Uterus (tissue), 4 donors: Measurements from ENCODE around the gene KIRREL3. TPM values are rescaled to one million over a fixed set of nuclear protein-coding genes. Genes with fewer than 3 reads are reported as not detected.

Experiments used
- DNase-seq, 2 donors: peaks; one replicate each; pipeline ENCODE4 v3.0.0-alpha.2; 2019 to 2020
- H3K27ac ChIP-seq, 2 donors: fragments of 200-600 bp; sonication (generic); 1 replicate in 1 of 2; 2 replicates in 1 of 2; pipeline ENCODE4 v1.5.1; 2016 to 2018
- H3K27me3 ChIP-seq, 2 donors: fragments of 200-600 bp; sonication (generic); one replicate each; pipeline ENCODE4 v1.5.1; 2018 to 2019; ENCODE audit warnings: control low read depth in 1 of 2
- H3K36me3 ChIP-seq, 2 donors: fragments of 200-600 bp; sonication (generic); one replicate each; pipeline ENCODE4 v1.5.1; 2019; ENCODE audit warnings: control low read depth in 1 of 2
- H3K4me1 ChIP-seq, 2 donors: fragments of 200-600 bp; sonication (generic); one replicate each; pipeline ENCODE4 v1.5.1; 2018 to 2019; ENCODE audit warnings: control low read depth in 1 of 2
- H3K4me3 ChIP-seq, 2 donors: fragments of 200-600 bp; sonication (generic); 1 replicate in 1 of 2; 2 replicates in 1 of 2; pipeline ENCODE4 v1.5.1; 2018 to 2019; ENCODE audit warnings: mild to moderate bottlenecking in 1 of 2
- H3K9me3 ChIP-seq, 2 donors: fragments of 200-600 bp; sonication (generic); one replicate each; pipeline ENCODE4 v1.5.1; 2019; ENCODE audit warnings: control low read depth in 1 of 2
- CTCF ChIP-seq, 4 experiments: fragments of 200-600 bp in 2 of 4; fragments of 450-650 bp in 2 of 4; sonication (generic) in 2 of 4; IDR thresholded peaks; one replicate each; pipeline ENCODE4 v1.5.1; 2016 to 2019; ENCODE audit warnings: antibody characterized with exemption in 4 of 4, mild to moderate bottlenecking in 2 of 4, moderate library complexity in 1 of 4
- POLR2A ChIP-seq, 2 donors: fragments of 450-650 bp; IDR thresholded peaks; one replicate each; pipeline ENCODE4 v1.6.1; 2016; ENCODE audit warnings: antibody characterized with exemption in 2 of 2, mild to moderate bottlenecking in 1 of 2, moderate library complexity in 1 of 2
- intact Hi-C: fragments of 100-400 bp; cut with DNase I; formaldehyde crosslinking; loops from one replicate; pipeline ENCODE4 v1.15.1; 2023; ENCODE audit warnings: low total_unique reads
- total RNA-seq, 4 donors: library from RNA; depleted of rRNA in 3 of 4; stranded (reverse); fragments of >200 nt in 3 of 4; gene quantifications; one replicate each; pipeline versions ENCODE4 v1.1.0 to v1.2.4, GENCODE V29; 2014 to 2023
- donor health status: DM: yes; HTN: yes; CAD: no.

KIRREL3 gene
- total RNA-seq, 4 donors from 2014 or later: 10.0 TPM; not detected in 3

- intact Hi-C loops: no loop called here
- Histone ChIP-seq H3K9me3 (no peaks in the 10 kb centered on the region), H3K27ac (no peak overlapping the region), H3K36me3 (no peaks in the 10 kb centered on the region), H3K27me3 (no peaks in the 10 kb centered on the region), H3K4me1 (no peaks in the 10 kb centered on the region), H3K4me3 (no peak overlapping the region)
- TF ChIP-seq CTCF (IDR thresholded peaks at IDR 0.05) (no peak), POLR2A (IDR thresholded peaks at IDR 0.05) (no peak)
- no peak for DNase-seq
Measured at GRCh38 chr11:126736682-126737572, 263.6 kb downstream of the KIRREL3 start.

- Histone ChIP-seq H3K36me3 (no peaks in the 10 kb centered on the region), H3K27ac (no peak overlapping the region), H3K9me3 (no peaks in the 10 kb centered on the region), H3K4me1 (no peaks in the 10 kb centered on the region), H3K27me3 (no peaks in the 10 kb centered on the region), H3K4me3 (no peak overlapping the region)
- TF ChIP-seq POLR2A (IDR thresholded peaks at IDR 0.05) (no peak), CTCF (IDR thresholded peaks at IDR 0.05) (no peak)
- intact Hi-C loops: no loop called here
- no peak for DNase-seq
Measured at GRCh38 chr11:126734752-126735151, 265.8 kb downstream of the KIRREL3 start.

GRCh38 chr11:126733685-126734084 lies 266.9 kb downstream of the KIRREL3 start:
- Histone ChIP-seq H3K36me3 (no peaks in the 10 kb centered on the region), H3K27me3 (no peaks in the 10 kb centered on the region), H3K4me3 (no peak overlapping the region), H3K27ac (no peak overlapping the region), H3K4me1 (no peaks in the 10 kb centered on the region), H3K9me3 (no peaks in the 10 kb centered on the region)
- intact Hi-C loops: no loop called here
- no peak for TF ChIP-seq POLR2A (IDR thresholded peaks at IDR 0.05)
- DNase-seq: no peak

DNA sequence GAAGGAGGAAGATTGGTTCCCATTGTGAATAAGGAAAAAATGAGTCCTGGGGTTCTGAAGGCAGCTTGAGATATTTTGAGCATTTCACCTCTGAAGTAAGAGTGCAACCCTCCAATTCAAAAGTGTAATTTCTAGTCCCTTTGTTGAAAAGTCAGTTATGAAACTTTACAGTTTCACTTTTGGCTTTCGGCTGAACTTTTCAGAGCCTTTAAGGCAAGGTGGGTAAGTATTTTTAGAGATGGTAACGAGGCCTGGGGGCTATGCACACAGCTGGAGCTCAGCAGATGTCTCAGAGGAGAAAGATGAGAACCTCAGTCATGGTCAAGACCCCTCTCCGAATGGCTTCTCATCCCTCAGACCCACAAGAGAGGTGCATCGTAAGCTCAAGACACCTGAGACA lies 267.6 kb downstream of the KIRREL3 start:
- H3K27me3 ChIP-seq: no peaks in the 10 kb centered on the region
- no peaks in the 10 kb centered on the region for H3K36me3 ChIP-seq
- H3K4me1 ChIP-seq: no peaks in the 10 kb centered on the region
- intact Hi-C loops: no loop called here
- H3K9me3 ChIP-seq: no peaks in the 10 kb centered on the region
- H3K27ac ChIP-seq: no peak overlapping the region
- H3K4me3 ChIP-seq: no peak overlapping the region
- TF ChIP-seq POLR2A (IDR thresholded peaks at IDR 0.05) (no peak), CTCF (IDR thresholded peaks at IDR 0.05) (no peak)
- DNase-seq: no peak

DNA sequence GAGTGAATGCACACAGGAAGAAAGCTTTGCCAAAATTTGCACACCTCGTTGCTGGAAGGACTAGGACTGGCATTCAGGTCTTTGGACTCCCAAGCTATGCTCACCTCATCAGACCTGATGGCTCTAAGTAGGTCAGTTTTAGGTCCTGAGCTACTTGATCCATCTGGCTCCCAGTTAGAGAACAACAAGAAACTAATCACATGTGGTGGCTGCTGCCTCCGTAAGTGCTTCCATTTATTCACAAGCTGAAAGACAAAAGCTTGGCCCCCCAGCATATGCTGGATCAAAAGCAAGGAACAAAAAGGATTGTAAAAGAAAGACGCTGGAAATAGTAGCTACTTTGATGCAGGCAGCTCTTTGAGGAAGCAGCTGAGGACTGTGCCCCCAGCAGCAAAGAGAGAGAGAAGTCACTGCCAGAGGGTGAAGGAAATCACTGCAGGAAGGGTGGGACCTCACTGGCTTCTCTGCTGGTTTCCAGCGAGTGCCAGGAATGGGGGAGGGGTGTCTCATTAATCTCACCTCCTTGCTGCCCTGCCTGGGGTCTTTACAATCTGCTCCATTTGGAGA lies 268.9 kb downstream of the KIRREL3 start:
- DNase-seq: no peak
- Histone ChIP-seq H3K4me3 (no peak overlapping the region), H3K27me3 (no peaks in the 10 kb centered on the region), H3K4me1 (no peaks in the 10 kb centered on the region), H3K27ac (no peak overlapping the region), H3K36me3 (no peaks in the 10 kb centered on the region), H3K9me3 (no peaks in the 10 kb centered on the region)
- intact Hi-C loops: no loop called here
- TF ChIP-seq CTCF (IDR thresholded peaks at IDR 0.05) (no peak), POLR2A (IDR thresholded peaks at IDR 0.05) (no peak)
